Heart left ventricle (tissue), 13 donors: ENCODE results near the gene ASL.

Experiments used
- POLR2A ChIP-seq, 2 donors: fragments of 450-650 bp; IDR thresholded peaks; one replicate each; pipeline ENCODE4 v1.6.1; 2017; ENCODE audit warnings: antibody characterized with exemption in 2 of 2, mild to moderate bottlenecking in 2 of 2, moderate library complexity in 2 of 2
- TF ChIP-seq, protein P1 (sequence below), 12 donors: fragments of 200-600 bp; sonication (generic) in 4 of 12; IDR thresholded peaks; one replicate each; pipeline versions ENCODE4 v1.5.0 to v1.8.0; 2018 to 2022; ENCODE audit warnings: antibody characterized with exemption in 12 of 12, mild to moderate bottlenecking in 5 of 12
- donor health status: ischemic (EF 13 %, LVEDD 7.1; RV severe dilation, severe dysfunction).
- donor health status: DM: no; HTN: yes; CAD: no.
- donor health status: DM: no; HTN: no; CAD: no.
- donor health status: ischemic (EF 25% LVEDD 6.9; RV normal size, moderate dysfunction).
- donor health status: ischemic (EF 25% LVEDD 5.7; RV mildly dilated, moderate dysfunction).
- donor health status: ischemic (EF 35%, LVEDD 5.7; RV mildly dilated, moderate dysfunction).
- donor health status: nonischemic (EF 11% LVEDD 7.7; RV severe dilation, severe dysfunction).
- donor health status: DM: yes; HTN: yes; CAD: no.
- donor health status: PGD.
- donor health status: ischemic (EF 29% LVEDD 5.4; RV normal size, mild dysfunction).
- donor health status: nonischemic (EF 23%, LVEDD 6.1; RV moderate dilation, normal function).

DNA sequence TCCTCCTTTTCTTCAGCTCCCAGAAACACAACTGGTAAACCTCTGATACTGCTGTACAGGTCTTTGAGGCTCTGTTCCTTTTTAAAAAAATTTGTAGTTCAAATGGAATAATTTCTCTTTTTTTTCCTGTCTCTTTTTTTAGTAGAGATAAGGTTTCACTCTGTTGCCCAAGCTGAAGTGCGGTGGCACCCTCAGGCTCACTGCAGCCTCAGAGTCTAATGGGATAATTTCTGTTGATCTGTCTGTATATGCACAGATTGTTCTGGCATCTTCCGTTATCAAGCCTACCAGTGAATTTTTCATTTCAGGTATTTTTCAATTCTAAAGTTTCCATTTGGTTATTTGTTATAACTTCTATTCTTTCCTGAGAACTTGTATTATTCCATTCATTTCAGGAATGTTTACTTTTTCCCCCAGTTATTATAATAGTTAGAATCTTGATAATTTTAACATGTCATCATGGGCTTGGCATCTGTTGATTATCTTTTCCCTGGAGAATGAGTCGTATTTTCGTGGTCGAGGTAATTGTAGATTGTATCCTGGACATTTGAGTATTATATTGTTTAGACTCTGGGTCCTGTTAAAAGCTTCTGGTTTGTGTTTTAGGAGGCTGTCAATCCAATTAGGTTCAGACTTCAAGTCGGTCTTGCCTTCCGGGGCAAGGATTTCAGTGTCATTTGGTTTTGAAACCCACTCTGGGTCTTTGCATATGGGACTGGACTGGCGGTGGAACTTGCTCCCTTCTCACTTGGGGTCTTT lies 63.6 kb downstream of the ASL start:
- TF ChIP-seq, protein P1, sequence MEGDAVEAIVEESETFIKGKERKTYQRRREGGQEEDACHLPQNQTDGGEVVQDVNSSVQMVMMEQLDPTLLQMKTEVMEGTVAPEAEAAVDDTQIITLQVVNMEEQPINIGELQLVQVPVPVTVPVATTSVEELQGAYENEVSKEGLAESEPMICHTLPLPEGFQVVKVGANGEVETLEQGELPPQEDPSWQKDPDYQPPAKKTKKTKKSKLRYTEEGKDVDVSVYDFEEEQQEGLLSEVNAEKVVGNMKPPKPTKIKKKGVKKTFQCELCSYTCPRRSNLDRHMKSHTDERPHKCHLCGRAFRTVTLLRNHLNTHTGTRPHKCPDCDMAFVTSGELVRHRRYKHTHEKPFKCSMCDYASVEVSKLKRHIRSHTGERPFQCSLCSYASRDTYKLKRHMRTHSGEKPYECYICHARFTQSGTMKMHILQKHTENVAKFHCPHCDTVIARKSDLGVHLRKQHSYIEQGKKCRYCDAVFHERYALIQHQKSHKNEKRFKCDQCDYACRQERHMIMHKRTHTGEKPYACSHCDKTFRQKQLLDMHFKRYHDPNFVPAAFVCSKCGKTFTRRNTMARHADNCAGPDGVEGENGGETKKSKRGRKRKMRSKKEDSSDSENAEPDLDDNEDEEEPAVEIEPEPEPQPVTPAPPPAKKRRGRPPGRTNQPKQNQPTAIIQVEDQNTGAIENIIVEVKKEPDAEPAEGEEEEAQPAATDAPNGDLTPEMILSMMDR (IDR thresholded peaks at IDR 0.05) = no peak
- no peak for TF ChIP-seq POLR2A (IDR thresholded peaks at IDR 0.05)
